Stimulated activated CD4-positive, alpha-beta T cell treated with anti-CD3 and anti-CD28 coated beads, Interleukin-2, amount 100 ng/mL, for 4 hours (primary cell): ENCODE results near the gene FBLN5.
"Not testable (repeated sequence)": the region's sequence is repeated elsewhere in the genome, so short reads cannot be mapped to it uniquely, and the experiment has no call there.

Experiments
- DNase-seq: peaks from one replicate; pipeline ENCODE4 v3.0.0-alpha.2; 2020; ENCODE audit warnings: low read depth

Gene FBLN5

GRCh38 chr14:91861091-91861490 is 86.4 kb downstream of the FBLN5 start:
- no peak for DNase-seq

GRCh38 chr14:91860238-91860637 is 87.3 kb downstream of the FBLN5 start:
- DNase-seq, result no peak

GRCh38 chr14:91858536-91859275 is 88.8 kb downstream of the FBLN5 start:
- DNase-seq, result no peak

GRCh38 chr14:91857614-91858013 is 89.9 kb downstream of the FBLN5 start:
- no peak for DNase-seq

- DNase-seq, result no peak
Measured at GRCh38 chr14:91854327-91854934, 93.1 kb downstream of the FBLN5 start.

GRCh38 chr14:91851563-91851962 is 95.9 kb downstream of the FBLN5 start:
- DNase-seq, result no peak

GRCh38 chr14:91848504-91849001 is 98.9 kb downstream of the FBLN5 start:
- no peak for DNase-seq

GRCh38 chr14:91847693-91848092 is 99.8 kb downstream of the FBLN5 start:
- DNase-seq, result no peak

GRCh38 chr14:91845652-91846051 is 101.8 kb downstream of the FBLN5 start:
- DNase-seq, result no peak

GRCh38 chr14:91845056-91845455 is 102.4 kb downstream of the FBLN5 start:
- DNase-seq, result not testable (repeated sequence)

- no peak for DNase-seq
Measured at GRCh38 chr14:91844029-91844428, 103.5 kb downstream of the FBLN5 start.

GRCh38 chr14:91843437-91843836 is 104.1 kb downstream of the FBLN5 start:
- no peak for DNase-seq

GRCh38 chr14:91841065-91841464 is 106.4 kb downstream of the FBLN5 start:
- no peak for DNase-seq

- DNase-seq, result no peak
Measured at GRCh38 chr14:91839749-91840148, 107.7 kb downstream of the FBLN5 start.

- no peak for DNase-seq
Measured at GRCh38 chr14:91837076-91837475, 110.4 kb downstream of the FBLN5 start.

GRCh38 chr14:91835920-91836843 is 111.3 kb downstream of the FBLN5 start:
- DNase-seq, result peak; percentile 89

GRCh38 chr14:91835197-91835919 is 112.1 kb downstream of the FBLN5 start:
- DNase-seq, result no peak

GRCh38 chr14:91834571-91834970 is 112.9 kb downstream of the FBLN5 start:
- no peak for DNase-seq

GRCh38 chr14:91831337-91831736 is 116.2 kb downstream of the FBLN5 start:
- no peak for DNase-seq

- DNase-seq, result no peak
Measured at GRCh38 chr14:91830777-91831176, 116.7 kb downstream of the FBLN5 start.

- no peak for DNase-seq
Measured at GRCh38 chr14:91829511-91829910, 118.0 kb downstream of the FBLN5 start.

- DNase-seq, result no peak
Measured at GRCh38 chr14:91827746-91828145, 119.7 kb downstream of the FBLN5 start.
